ENCODE data around the gene LIMD2.

GRCh38 chr17:63681530-63681929 is 18.4 kb downstream of the LIMD2 start:
- TF ChIP-seq CTCF (IDR thresholded peaks at IDR 0.05; ENCODE audit: insufficient read depth, low read length) = no peak
- no peak for TF ChIP-seq POLR2AphosphoS5 (IDR thresholded peaks at IDR 0.05; ENCODE audit: low read depth)

Data from HL-60 (cell line).